ENCODE results near the gene SUPT20H. TPM values are rescaled to one million over a fixed set of nuclear protein-coding genes. Genes with fewer than 3 reads are reported as not detected.

The SUPT20H gene
- total and polyA plus RNA-seq, 2 donors (not counting 1 experiment from before 2014, with no cell fraction given), result 43.8 to 93.7 TPM

- no peak overlapping the region for H3K4me3 ChIP-seq (ENCODE audit: control extremely low read depth in 1 of 5, extremely low read depth in 1 of 5, insufficient read depth in 1 of 5, low read depth in 2 of 5, low read length in 4 of 5)
- H3K4me2 ChIP-seq (replicated peaks; ENCODE audit: low read depth, low read length, poor library complexity, severe bottlenecking), result no peak overlapping the region
- H3K27me3 Mint-ChIP-seq, result no peaks in the 10 kb centered on the region
- intact Hi-C loops (cut with micrococcal nuclease), result no loop called here
- no peak overlapping the region for H3K4me3 Mint-ChIP-seq
- no CpG with 5 or more reads among the region's 3 CpGs for WGBS (ENCODE audit: insufficient coverage)
- H4K20me1 ChIP-seq (ENCODE audit: control insufficient read depth, insufficient read depth, low read length, poor library complexity, severe bottlenecking), result no peaks in the 10 kb centered on the region
- no peak overlapping the region for H2AFZ ChIP-seq (ENCODE audit: insufficient read depth, low read depth, low read length, poor library complexity, severe bottlenecking)
- no peaks in the 10 kb centered on the region for H3K4me1 Mint-ChIP-seq
- peaks cover 4% of the 10 kb centered on the region for H3K79me2 ChIP-seq (ENCODE audit: control insufficient read depth, insufficient read depth, low read length)
- H3K9me3 ChIP-seq (ENCODE audit: control extremely low read depth in 1 of 3, control insufficient read depth in 2 of 3, insufficient read depth in 1 of 3, low read length in 2 of 3), result no peaks in the 10 kb centered on the region
- no peaks in the 10 kb centered on the region for H3K27me3 ChIP-seq (replicated peaks in 1 of 4; ENCODE audit: control extremely low read depth in 1 of 4, control insufficient read depth in 3 of 4, insufficient read depth in 4 of 4, low read length in 3 of 4)
- H3K36me3 ChIP-seq (replicated peaks in 1 of 2; ENCODE audit: control extremely low read depth in 1 of 2, control insufficient read depth in 1 of 2, extremely low read depth in 1 of 2, insufficient read depth in 2 of 2, low read length in 1 of 2), result peaks cover 30 to 77% of the 10 kb centered on the region in 2 experiments
- CTCF ChIA-PET, result interaction anchor here (0.7 kb wide), 1 partner anchor 422 kb away, joined by 3 read pairs; no protein-coding TSS in a partner anchor
- ATAC-seq (ENCODE audit: low read depth), result no peak
- no peaks in the 10 kb centered on the region for H3K4me1 ChIP-seq (ENCODE audit: control insufficient read depth in 2 of 2, insufficient read depth in 2 of 2, low read length in 2 of 2)
- H3K27ac Mint-ChIP-seq, result no peak overlapping the region
- POLR2A ChIA-PET, result no interaction called here
- TF ChIP-seq CTCF (IDR thresholded peaks at IDR 0.05) (no peak), EZH2 (IDR thresholded peaks at IDR 0.05; ENCODE audit: borderline replicate concordance, insufficient read depth, low read depth, low read length, poor library complexity, severe bottlenecking) (no peak)
- H3K9ac ChIP-seq (ENCODE audit: low read length), result no peak overlapping the region
- no peak overlapping the region for H3K27ac ChIP-seq (ENCODE audit: low read length in 2 of 2)
- DNase-seq, result no peak
- H3K9me3 Mint-ChIP-seq (ENCODE audit: insufficient read depth), result no peaks in the 10 kb centered on the region
These were observed 22.2 kb downstream of the SUPT20H start for GRCh38 chr13:37037241-37037640.

GRCh38 chr13:37029617-37030016, 29.9 kb downstream of the SUPT20H start:
- intact Hi-C loops (cut with micrococcal nuclease), result no loop called here
- Histone ChIP-seq H3K4me3 (ENCODE audit: control extremely low read depth in 1 of 5, extremely low read depth in 1 of 5, insufficient read depth in 1 of 5, low read depth in 2 of 5, low read length in 4 of 5) (no peak overlapping the region), H3K36me3 (replicated peaks in 1 of 2; ENCODE audit: control extremely low read depth in 1 of 2, control insufficient read depth in 1 of 2, extremely low read depth in 1 of 2, insufficient read depth in 2 of 2, low read length in 1 of 2) (peaks cover 18 to 77% of the 10 kb centered on the region in 2 experiments), H3K9me3 (ENCODE audit: control extremely low read depth in 1 of 3, control insufficient read depth in 2 of 3, insufficient read depth in 1 of 3, low read length in 2 of 3) (no peaks in the 10 kb centered on the region), H3K27me3 (replicated peaks in 1 of 4; ENCODE audit: control extremely low read depth in 1 of 4, control insufficient read depth in 3 of 4, insufficient read depth in 4 of 4, low read length in 3 of 4) (no peaks in the 10 kb centered on the region), H3K4me1 (ENCODE audit: control insufficient read depth in 2 of 2, insufficient read depth in 2 of 2, low read length in 2 of 2) (no peaks in the 10 kb centered on the region), H3K9ac (ENCODE audit: low read length) (no peak overlapping the region), H2AFZ (ENCODE audit: insufficient read depth, low read depth, low read length, poor library complexity, severe bottlenecking) (no peak overlapping the region), H4K20me1 (ENCODE audit: control insufficient read depth, insufficient read depth, low read length, poor library complexity, severe bottlenecking) (no peaks in the 10 kb centered on the region), H3K27ac (ENCODE audit: low read length in 2 of 2) (no peak overlapping the region), H3K4me2 (replicated peaks; ENCODE audit: low read depth, low read length, poor library complexity, severe bottlenecking) (no peak overlapping the region), H3K79me2 (ENCODE audit: control insufficient read depth, insufficient read depth, low read length) (no peaks in the 10 kb centered on the region)
- ATAC-seq (ENCODE audit: low read depth), result no peak
- Mint-ChIP-seq H3K27me3 (no peaks in the 10 kb centered on the region), H3K4me3 (no peak overlapping the region), H3K4me1 (no peaks in the 10 kb centered on the region), H3K9me3 (ENCODE audit: insufficient read depth) (no peaks in the 10 kb centered on the region), H3K27ac (no peak overlapping the region)
- CTCF ChIA-PET, result no interaction called here
- POLR2A ChIA-PET, result no interaction called here
- DNase-seq, result no peak
- no peak for TF ChIP-seq CTCF (IDR thresholded peaks at IDR 0.05)
- TF ChIP-seq EZH2 (IDR thresholded peaks at IDR 0.05; ENCODE audit: borderline replicate concordance, insufficient read depth, low read depth, low read length, poor library complexity, severe bottlenecking), result no peak
- no CpG with 5 or more reads among the region's 4 CpGs for WGBS (ENCODE audit: insufficient coverage)

Data from B cell (primary cell).